ENCODE data around the gene BICRA.
"Not testable (repeated sequence)": the region's sequence is repeated elsewhere in the genome, so short reads cannot be mapped to it uniquely, and the experiment has no call there.

Gene BICRA

DNA sequence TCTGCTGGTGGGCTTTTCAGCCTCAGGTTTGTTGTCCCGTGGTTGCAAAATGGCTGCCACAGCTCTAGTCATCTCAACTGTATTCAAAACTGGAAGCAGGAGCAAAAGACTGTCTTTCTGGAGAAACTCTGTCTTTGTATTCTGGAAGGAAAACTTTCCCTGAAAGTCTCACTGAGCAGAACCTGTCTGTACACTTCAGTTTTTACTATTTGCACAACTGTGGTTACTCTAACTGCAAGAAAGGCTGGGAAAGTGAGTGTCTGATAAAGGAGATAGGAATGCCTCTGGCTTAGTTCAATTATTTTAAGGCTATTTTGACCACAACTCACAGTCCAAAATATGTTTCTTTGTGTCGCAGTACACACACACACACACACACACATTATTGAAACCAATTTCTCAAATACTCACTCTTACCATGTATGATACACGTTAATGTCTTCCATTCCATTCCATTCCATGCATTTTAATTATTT, 54.5 kb downstream of the BICRA start:
- DNase-seq (ENCODE audit: low read depth in 2 of 2), result no peak

DNA sequence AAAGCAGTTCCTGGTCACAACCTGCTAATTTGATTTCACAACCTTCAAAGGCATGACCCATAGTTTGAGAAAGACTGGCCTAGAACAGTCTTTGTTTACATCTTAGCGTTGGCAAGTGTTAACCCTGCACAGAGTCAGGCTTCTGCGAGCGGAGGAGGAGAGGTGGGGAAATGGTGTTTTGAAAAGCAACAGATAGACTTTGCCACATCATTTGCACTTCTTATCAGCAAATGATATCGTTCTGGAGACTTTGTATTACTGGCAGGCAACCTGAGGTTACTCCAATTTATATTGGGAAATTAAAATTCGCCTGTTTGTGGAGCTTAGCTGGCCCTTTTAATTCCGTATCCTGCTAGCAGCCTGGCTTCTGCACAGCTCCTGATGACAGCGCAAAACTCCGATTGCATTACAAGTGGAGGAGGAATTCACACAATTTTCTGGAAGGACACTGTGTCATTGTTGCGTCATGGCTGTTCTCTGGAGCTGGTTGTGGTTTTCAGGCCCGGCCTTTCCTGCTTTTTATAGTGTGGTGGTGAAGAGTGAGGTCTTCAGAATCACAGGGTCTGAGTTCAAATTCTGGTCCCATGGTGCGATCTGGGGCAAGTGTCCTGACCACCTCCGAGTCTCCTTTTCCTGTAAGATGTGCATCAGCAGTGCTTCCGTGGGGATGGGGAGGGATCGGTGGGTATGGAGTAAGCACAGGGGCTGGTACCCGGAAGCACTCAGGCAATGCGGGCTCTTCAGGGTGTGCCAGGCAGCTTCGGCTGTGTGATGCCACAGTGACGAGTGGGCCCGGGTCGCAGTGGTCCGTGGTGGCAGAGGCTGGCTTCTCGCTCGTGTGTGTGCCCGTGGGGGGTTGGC, 55.2 kb downstream of the BICRA start:
- no peak for DNase-seq (ENCODE audit: low read depth in 2 of 2)

DNA sequence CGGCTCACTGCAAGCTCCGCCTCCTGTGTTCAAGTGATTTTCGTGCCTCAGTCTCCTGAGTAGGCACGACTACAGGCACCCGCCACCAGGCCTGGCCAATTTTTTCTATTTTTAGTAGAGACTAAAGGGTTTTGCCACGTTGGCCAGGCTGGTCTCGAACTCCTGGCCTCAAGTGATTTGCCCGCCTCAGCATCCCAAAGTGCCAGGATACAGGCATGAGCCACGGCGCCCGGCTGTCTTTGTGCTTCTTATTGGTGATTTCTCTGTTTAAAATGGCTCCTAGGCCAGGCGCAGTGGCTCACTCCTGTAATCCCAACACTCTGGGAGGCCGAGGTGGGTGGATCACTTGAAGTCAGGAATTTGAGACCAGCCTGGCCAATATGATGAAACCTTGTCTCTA, 59.6 kb downstream of the BICRA start:
- not testable (repeated sequence) for DNase-seq (ENCODE audit: low read depth in 2 of 2)

DNA sequence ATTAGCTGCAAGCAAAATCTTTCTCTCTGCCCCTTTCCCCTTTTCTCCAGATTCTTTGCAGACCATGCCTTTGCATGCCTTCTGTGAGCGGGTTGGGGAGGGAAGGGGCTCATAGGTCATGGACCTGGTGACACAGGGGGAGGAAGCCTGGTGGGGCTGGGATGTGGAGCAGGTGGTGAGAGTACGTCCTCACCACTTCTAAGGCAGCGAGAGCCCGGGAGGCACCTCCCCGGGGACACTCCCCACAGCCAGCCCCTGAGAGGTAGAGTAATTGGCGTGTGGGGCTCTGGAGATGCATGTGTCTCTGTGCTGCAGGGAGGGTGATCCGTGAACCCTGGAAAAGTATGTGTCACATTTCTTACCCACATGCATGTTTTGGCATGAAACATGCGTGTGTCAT, 61.8 kb downstream of the BICRA start:
- DNase-seq (ENCODE audit: low read depth in 2 of 2), result no peak

DNA sequence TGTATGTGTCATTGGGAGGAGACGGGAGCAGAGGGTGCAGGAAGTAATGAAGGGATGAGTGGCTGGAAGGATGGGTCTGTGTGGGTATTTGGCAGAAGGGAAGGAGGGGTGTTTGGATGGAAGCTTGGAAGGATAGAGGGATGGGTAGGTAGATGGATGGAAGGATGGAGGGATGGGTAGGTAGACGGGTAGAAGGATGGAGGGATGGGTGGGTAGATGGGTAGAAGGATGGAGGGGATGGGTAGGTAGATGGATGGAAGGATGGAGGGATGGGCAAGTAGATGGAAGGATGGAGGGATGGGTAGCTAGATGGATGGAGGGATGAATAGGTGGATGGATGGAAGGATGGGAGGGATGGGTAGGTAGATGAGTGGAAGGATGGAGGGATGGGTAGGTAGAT, 62.6 kb downstream of the BICRA start:
- DNase-seq (ENCODE audit: low read depth in 2 of 2), result no peak

DNA sequence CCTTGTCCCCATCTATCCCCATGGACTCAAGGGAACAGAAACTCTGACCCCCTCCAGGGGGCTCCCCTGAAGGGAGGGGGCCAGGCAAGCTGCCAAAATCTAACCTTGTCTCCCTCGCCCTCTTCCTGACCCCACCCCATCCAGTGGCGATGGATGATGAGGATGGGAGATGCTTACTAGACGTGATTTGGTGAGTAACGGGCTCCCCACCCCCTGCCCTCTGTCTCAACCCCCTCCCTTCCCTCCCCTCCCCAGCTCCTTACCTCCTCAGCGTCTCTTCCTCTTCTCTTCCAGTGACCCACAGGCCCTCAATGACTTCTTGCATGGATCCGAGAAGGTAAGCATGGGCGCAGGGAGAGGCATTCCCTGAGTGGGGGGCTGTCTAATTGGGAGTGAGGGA, 64.5 kb downstream of the BICRA start:
- DNase-seq (ENCODE audit: low read depth in 2 of 2), result no peak

DNA sequence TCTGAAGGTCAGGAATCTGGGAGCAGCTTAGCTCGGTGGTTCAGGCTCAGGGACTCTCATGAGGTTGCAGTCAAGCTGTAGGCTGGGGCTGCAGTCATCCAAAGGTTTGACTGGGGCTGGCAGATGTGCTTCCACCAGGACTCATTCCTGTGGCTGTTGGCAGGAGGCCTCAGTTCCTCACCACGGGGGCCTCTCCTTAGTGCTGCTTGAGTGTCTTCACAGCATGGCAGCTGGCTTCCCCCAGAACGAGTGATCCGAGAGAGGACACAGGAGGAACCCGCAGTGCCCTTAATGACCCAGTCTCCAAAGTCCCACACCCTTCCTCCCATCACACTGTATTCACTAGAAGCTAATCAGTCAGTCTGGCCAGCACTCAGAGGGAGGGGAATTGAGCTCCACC, 65.6 kb downstream of the BICRA start:
- DNase-seq (ENCODE audit: low read depth in 2 of 2), result no peak

DNA sequence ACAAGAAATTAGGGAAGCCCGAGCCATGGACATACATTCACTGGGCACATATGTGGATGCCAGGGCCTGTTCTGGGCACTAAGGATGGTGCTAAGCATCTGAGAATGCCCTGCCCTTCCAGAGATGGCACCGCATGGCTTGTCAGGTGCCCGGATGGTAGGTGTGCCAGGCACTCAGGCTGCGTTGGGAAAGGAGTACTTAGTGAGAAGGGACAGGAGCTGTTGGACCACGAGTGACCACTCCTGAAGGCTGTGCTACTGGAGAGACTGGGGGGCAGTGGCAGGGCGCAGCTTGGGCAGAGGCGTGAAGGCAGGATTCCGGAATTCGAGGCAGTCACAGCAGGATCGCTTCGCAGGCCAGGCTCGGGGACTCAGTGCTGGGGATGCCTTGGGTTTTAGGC, 66.3 kb downstream of the BICRA start:
- DNase-seq (ENCODE audit: low read depth in 2 of 2), result no peak

DNA sequence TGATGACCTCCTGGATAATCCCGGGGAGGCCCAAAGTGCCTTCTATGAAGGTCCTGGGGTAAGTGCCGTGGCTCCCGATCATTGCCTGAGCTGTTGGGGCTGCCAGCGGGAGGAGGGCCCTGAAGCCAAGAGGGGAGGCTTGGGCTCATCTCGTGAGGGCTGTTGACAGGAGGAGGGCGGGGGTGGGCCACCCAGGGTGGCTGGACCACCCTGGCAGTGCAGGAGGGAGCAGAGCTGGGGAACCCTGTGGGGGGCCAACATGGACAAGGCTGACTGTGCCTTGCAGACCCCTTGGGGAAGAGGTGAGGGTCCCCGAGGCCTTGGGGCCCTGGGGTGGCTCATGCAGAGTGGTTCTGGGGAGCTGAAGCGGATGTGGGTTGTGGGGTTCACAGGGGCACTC, 66.9 kb downstream of the BICRA start:
- no peak for DNase-seq (ENCODE audit: low read depth in 2 of 2)

DNA sequence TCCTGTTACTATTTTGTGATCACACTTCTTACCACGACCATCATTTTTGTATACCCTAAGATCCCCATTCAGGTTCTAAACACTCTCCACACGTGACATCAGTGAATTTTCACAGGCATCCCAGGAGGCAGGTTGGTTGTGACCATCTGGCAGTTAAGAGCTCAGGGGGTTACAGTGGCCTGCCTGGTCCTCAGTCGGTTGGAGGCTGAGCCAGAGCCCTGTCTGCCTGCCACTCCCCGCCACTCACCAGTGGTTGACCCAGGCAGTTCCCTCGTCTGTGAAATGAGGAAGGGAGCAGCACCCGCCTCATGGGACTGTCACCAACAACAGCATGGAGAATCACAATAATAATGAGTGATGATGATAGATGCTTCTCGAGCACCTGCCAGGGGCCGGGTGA, 67.9 kb downstream of the BICRA start:
- no peak for DNase-seq (ENCODE audit: low read depth in 2 of 2)

DNA sequence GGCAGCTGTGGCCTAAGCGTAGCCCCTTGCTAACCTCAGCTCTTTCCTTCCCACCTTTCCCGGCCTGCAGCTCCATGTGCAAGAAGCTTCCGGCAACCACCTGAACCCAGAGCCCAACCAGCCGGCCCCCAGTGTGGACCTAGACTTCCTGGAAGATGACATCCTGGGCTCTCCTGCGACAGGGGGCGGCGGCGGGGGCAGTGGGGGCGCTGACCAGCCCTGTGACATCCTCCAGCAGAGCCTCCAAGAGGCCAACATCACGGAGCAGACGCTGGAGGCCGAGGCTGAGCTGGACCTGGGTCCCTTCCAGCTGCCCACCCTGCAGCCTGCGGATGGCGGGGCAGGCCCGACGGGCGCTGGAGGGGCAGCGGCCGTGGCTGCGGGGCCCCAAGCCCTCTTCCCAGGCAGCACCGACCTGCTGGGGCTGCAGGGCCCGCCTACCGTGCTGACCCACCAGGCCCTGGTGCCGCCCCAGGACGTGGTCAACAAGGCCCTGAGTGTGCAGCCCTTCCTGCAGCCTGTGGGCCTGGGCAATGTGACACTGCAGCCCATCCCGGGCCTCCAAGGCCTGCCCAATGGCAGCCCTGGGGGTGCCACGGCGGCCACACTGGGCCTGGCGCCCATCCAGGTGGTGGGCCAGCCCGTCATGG, 70.4 kb downstream of the BICRA start:
- DNase-seq (ENCODE audit: low read depth in 2 of 2), result no peak

DNA sequence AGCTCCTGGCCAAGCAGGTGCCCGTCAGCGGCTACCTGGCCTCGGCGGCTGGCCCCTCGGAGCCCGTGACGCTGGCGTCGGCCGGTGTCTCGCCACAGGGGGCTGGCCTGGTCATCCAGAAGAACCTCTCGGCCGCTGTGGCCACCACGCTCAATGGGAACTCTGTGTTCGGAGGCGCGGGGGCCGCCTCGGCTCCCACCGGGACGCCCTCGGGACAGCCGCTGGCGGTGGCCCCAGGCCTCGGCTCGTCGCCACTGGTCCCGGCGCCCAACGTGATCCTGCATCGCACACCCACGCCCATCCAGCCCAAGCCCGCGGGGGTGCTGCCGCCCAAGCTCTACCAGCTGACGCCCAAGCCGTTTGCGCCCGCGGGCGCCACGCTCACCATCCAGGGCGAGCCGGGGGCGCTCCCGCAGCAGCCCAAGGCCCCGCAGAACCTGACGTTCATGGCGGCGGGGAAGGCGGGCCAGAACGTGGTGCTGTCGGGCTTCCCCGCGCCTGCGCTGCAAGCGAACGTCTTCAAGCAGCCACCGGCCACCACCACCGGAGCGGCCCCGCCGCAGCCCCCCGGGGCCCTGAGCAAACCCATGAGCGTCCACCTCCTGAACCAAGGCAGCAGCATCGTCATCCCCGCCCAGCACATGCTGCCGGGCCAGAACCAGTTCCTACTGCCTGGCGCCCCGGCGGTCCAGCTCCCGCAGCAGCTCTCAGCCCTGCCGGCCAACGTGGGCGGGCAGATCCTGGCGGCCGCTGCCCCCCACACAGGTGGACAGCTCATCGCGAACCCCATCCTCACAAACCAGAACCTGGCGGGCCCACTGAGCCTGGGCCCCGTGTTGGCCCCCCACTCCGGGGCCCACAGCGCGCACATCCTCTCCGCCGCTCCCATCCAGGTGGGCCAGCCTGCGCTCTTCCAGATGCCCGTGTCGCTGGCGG, 71.3 kb downstream of the BICRA start:
- DNase-seq (ENCODE audit: low read depth in 2 of 2), result no peak

DNA sequence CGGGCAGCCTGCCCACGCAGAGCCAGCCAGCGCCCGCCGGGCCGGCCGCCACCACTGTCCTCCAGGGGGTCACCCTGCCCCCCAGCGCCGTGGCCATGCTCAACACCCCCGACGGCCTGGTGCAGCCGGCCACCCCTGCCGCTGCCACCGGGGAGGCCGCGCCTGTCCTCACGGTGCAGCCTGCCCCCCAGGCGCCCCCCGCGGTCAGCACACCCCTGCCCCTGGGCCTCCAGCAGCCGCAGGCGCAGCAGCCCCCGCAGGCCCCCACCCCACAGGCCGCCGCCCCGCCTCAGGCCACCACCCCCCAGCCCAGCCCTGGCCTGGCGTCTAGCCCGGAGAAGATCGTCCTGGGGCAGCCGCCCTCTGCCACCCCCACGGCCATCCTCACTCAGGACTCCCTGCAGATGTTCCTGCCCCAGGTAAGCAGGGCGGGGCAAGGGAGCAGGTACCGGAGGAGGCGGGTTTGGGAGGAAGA, 72.0 kb downstream of the BICRA start:
- DNase-seq (ENCODE audit: low read depth in 2 of 2), result no peak

DNA sequence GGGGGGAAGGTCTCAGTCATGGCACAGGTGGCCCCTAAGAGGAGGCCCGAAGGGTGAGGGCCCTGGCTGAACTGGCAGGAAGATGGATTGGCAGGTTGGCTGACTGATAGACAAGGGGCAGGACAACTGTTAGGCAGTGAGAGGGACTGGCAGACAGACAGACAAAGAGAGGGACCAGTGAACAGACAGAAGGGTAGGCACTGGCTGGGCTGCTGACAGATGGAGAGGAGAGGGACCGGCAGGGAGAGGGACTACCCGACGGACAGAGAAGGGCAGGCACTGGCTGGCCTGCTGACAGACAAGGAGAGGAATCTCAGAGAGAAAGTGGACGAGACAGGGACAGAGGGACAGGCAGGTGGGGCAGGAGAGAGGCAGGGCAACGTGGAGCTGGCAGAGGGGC, 72.5 kb downstream of the BICRA start:
- no peak for DNase-seq (ENCODE audit: low read depth in 2 of 2)

DNA sequence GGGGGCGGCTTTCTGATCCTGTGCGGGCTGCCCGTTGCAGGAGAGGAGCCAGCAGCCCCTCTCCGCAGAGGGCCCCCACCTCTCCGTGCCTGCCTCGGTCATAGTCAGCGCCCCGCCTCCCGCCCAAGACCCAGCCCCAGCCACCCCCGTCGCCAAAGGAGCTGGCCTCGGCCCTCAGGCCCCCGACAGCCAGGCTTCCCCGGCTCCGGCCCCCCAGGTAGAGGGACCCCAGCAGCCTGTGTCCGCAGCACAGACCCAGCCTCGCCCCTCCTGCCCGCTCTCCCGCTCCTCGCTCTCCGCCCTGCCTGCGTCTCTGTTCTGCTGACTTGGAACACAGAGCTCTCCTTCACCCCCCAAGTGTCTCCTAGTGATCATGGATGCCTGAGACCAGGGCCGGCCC, 73.0 kb downstream of the BICRA start:
- DNase-seq (ENCODE audit: low read depth in 2 of 2), result no peak

DNA sequence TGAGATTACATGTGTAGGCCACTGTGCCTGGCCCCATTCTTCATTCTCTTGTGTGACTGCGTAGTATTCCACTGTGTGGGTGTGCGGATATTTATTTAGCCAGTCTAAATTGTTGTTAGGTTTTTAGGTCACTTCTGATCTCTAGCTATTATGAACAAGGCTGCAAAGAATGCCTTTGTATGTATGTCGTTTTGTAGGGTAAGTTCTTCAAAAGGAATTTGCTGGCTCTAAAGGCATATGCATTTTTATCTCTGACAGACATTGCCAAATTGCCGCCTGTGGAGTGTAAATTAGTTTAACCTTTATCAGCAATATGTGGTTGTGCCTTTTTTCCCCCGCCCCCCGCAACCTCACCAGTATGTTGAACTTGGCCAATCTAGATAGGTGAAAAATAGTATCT, 74.0 kb downstream of the BICRA start:
- no peak for DNase-seq (ENCODE audit: low read depth in 2 of 2)

DNA sequence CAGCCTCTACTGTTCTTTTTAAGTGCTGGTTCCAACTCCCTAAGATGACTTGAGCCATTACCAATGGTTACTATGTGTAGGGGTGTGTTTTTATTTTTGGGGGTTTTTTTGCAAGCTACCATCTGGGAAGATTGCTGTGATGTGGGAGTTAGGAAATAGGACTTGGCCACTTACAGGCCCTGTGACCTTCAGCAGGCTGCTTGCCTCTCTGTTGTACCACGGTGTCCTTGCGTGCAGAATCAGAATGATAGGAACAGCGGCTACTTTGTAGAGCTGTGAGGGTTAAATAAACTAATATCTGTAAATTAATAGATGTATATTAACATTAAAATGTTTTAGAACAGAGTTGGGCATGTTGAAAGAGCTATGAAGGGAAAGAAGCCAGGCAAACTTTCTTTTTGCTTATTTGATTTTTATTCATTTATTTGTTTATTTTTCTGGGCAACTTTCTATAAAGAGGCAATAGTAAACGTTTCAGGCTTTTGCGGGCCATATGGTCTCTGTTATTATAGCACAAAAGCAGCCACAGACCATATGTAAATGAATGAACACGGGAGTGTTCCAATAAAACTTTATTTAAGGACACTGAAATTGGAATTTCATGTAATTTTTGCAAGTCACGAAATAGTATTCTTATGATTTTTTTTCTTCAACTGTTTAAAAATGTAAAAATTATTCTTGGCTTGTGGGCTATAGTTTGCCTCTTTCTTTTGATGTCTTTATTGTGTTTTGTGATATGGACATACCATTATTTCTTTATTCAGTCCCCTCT, 77.9 kb downstream of the BICRA start:
- no peak for DNase-seq (ENCODE audit: low read depth in 2 of 2)

DNA sequence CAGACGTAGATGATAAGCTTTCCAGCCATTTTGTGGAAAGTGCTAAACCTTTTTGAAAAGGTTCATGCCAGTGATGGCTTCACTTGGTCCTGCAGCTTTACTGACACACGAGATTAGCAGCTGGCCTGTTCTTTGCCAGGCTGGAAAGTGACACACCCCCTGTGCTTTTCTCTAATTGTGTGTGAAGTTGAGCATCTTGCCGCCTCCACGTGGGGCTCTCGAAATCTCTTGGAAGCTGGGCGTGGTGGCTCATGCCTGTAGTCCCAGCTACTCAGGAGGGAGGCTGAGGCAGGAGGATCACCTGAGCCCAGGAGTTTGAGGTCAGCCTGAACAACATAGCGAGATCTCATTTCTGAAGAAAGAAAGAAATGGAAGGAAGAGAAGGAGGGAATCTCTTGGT, 79.0 kb downstream of the BICRA start:
- DNase-seq (ENCODE audit: low read depth in 2 of 2), result no peak

DNA sequence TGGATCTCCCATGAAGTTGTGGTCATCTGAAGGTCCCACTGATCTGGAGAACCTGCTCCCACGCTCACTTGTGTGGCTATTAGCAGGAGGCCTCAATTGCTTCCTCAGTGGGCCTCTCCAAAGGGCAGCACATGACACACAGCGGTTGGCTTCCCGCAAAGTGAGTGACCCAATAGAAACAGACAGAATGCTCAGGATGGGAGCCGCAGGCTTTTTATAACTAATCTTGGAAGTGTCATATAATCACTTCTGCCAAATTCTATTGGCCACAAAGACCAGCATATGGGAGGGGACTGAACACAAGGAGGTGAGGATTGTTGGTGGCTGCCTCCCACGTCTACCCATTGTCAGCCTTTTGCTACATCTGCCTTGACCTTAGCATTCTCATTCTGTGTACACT, 82.2 kb downstream of the BICRA start:
- DNase-seq (ENCODE audit: low read depth in 2 of 2), result no peak

DNA sequence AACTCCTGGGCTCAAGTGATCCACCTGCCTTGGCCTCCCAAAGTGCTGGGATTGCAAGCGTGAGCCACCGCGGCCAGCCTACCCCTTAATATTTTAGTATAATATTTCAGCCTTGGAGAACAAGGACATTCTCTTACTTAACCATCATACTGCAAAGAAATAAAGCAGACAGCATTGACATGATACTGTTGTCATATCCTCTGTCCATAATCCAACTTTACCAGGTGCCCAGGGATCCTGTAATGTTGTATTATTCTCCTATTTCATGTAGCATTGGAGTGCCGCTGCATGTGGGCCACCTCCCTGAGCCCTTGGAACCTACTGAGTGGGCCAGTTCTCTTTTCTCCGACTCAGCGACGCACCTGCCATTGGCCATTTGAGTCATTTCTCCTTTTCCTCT, 82.8 kb downstream of the BICRA start:
- DNase-seq (ENCODE audit: low read depth in 2 of 2), result no peak

DNA sequence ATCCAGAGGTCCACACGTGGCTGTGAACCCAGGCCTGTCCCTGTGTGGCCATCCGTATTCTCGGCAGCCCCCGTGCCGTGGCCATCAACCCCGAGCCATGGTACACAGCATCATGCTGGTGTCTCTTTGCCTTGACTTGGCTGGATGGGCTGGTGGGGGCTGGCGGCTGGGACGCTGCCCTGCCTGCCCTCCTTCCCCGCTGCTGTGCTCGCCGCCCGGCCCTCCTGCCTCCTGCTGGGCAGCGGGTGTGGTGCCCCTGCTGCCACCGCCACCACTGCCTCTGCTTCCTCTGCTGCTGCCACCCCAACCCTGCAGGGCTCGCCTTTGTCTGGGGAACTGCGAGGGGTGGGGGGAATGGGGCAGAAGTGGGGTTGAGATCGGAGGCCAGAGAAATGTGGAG, 84.6 kb downstream of the BICRA start:
- no peak for DNase-seq (ENCODE audit: low read depth in 2 of 2)
